AG04449 (cell line): ENCODE data around the gene PLCB3.

Experiments used
- CTCF ChIA-PET: fragments of 350-600 bp; formaldehyde crosslinking; extraction: SDS; loops from one replicate; lab custom pipeline; 2021; ENCODE audit warnings: antibody characterized with exemption; lab: Yijun Ruan, JAX
- POLR2A ChIA-PET: fragments of 400-600, 350-600 bp; formaldehyde crosslinking; extraction: SDS; loops from one replicate; lab custom pipeline; 2020; ENCODE audit warnings: antibody characterized with exemption, inconsistent platforms; lab: Yijun Ruan, JAX
- DNase-seq: peaks from one replicate; pipeline ENCODE4 v3.0.0-alpha.2; 2010; ENCODE audit warnings: low read depth, low spot score
- H3K4me3 ChIP-seq: 2 replicates; pipeline ENCODE4 v1.5.1; 2011; ENCODE audit warnings: low read depth, mild to moderate bottlenecking, control low read depth, low read length
- TF ChIP-seq, protein P1 (sequence below): IDR thresholded peaks from one replicate; pipeline ENCODE4 v1.5.1; 2011; ENCODE audit warnings: mild to moderate bottlenecking, moderate library complexity, low read length, control low read depth, inconsistent platforms; ENCODE audit not compliant: insufficient read depth; ENCODE audit errors: missing control alignments

The PLCB3 gene

DNA sequence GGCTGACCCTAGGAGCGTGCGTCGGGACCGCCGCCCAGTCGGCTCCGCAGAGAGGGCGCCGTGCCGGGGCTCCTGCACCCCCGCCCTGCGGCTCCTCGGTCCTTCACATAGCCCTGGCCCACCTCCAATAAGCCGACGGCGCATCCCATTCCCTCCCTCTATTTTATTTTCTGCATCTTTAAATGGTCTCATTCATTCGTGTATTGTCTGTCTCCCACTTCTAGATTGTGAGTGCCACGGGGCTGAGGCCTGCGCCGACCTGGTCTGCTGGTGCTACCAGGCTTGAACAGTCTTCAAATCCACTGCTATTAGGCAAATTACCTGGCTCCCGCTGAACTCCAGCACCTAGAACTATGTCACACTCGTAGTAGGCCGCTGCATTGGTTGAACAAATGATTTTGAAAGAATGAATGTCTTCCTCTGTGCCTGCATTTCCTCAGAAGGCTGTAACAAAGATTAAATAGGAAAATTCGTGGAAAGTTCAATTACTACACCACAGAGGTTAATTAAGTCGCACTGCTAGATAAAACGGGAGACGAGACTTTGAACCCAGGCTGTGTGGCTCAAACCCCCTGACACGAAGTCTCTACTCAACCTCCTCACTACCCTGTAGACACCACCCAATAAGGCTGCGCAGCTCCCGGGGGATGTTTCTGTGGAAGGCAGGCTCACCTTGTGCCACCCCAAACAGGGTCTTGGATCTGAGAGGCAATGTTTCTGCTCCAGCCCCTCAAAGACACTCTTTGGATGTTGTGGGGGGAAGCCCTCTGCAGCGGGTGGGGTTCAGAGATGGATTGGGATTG, 3.4 kb upstream of the PLCB3 start:
- no peak for DNase-seq
- peak overlapping the region; percentile 75 for H3K4me3 ChIP-seq
- TF ChIP-seq, protein P1, sequence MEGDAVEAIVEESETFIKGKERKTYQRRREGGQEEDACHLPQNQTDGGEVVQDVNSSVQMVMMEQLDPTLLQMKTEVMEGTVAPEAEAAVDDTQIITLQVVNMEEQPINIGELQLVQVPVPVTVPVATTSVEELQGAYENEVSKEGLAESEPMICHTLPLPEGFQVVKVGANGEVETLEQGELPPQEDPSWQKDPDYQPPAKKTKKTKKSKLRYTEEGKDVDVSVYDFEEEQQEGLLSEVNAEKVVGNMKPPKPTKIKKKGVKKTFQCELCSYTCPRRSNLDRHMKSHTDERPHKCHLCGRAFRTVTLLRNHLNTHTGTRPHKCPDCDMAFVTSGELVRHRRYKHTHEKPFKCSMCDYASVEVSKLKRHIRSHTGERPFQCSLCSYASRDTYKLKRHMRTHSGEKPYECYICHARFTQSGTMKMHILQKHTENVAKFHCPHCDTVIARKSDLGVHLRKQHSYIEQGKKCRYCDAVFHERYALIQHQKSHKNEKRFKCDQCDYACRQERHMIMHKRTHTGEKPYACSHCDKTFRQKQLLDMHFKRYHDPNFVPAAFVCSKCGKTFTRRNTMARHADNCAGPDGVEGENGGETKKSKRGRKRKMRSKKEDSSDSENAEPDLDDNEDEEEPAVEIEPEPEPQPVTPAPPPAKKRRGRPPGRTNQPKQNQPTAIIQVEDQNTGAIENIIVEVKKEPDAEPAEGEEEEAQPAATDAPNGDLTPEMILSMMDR = no peak
- POLR2A ChIA-PET = interaction anchor here (7.1 kb wide), 1 partner anchor 22 kb away, joined by 61 read pairs; no protein-coding TSS in a partner anchor
- CTCF ChIA-PET = interaction anchor here (0.8 to 10.8 kb wide), 6 partner anchors 8 to 107 kb away, joined by 3 to 224 read pairs (median 54); partner anchors contain the start of genes CATSPERZ, ESRRA and FERMT3

DNA sequence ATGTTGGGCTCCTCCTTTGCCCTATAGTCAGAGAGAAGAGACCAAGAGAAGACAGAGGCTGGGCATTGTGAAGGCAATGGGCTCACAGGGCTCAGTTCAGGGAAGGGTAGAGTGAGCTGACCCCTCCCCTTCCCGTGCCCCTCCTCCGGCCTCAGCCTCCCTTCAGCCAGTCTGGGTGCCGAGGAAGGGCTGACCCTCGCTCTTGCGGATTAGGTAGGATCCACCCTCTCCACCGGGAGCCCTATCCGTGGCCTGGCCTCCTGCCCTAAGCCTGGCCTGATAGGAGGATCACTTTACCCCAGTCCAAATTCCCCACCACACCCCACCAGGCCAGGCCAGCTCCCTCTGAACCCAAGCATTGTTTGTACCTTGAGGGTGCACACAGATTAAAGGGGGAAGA, 2.8 kb upstream of the PLCB3 start:
- H3K4me3 ChIP-seq = no peak overlapping the region
- POLR2A ChIA-PET = interaction anchor here (7.1 kb wide), 1 partner anchor 21 kb away, joined by 61 read pairs; no protein-coding TSS in a partner anchor
- TF ChIP-seq, protein P1 = no peak
- CTCF ChIA-PET = interaction anchor here (4.1 to 10.8 kb wide), 4 partner anchors 17 to 54 kb away, joined by 20 to 224 read pairs (median 121); partner anchors contain the start of genes CATSPERZ, ESRRA and FERMT3
- DNase-seq = no peak

GRCh38 chr11:64249038-64249437, 2.3 kb upstream of the PLCB3 start:
- CTCF ChIA-PET = interaction anchor here (1.1 to 10.8 kb wide), 5 partner anchors 8 to 54 kb away, joined by 3 to 224 read pairs (median 103); partner anchors contain the start of genes CATSPERZ, ESRRA, FERMT3 and FKBP2

DNA sequence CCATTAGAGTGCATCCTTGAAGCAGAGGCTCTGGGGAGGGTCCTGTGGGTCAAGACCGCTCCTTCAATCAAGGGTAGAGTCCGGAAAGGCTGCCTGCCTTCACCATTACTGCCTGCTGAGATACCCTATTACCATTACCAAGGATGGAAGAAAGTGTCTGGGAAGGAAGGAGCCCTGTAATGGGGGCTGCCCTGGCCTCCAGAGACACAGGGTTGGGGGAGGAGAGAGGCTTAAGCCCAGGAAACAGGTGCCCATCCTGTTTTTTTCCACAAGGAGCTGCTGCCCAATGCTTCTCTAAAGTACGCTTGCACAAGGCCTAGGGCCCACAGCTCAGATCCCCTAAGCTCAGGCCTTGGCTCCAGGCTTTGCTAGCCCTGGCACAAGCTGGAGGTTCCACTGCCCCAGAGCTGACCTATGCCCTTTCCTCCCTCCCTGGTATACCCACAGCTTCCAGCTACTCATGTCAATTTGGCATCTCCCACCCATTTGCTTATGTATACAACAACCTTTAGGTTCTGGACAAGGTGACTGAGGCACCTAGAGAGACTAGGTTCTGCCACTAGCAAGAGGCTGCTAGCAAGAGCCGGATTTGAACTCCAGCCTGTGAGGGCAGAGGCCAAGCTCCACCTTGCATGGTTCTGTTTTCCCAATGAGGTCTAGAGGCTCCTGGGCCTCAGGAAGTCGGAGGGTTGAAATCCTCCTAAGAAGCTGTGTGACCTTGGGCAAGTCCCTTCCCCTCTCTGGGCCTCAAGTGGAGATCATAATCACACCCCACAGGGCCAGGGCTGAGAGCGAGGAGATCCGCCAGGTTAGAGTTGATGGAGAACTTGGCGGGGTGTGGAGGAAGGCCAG, 1.5 kb upstream of the PLCB3 start:
- CTCF ChIA-PET = interaction anchor here (1.0 to 10.8 kb wide), 17 partner anchors 7 to 105 kb away, joined by 3 to 224 read pairs (median 10); partner anchors contain the start of genes CATSPERZ, ESRRA, FERMT3 and FKBP2

More at GRCh38 chr11:64249038-64249437, 2.3 kb upstream of the PLCB3 start:
- POLR2A ChIA-PET = interaction anchor here (0.6 to 7.1 kb wide), 2 partner anchors 17 to 21 kb away, joined by 3 to 61 read pairs; no protein-coding TSS in a partner anchor
- no peak overlapping the region for H3K4me3 ChIP-seq
- DNase-seq = no peak
- TF ChIP-seq, protein P1 = no peak

DNA sequence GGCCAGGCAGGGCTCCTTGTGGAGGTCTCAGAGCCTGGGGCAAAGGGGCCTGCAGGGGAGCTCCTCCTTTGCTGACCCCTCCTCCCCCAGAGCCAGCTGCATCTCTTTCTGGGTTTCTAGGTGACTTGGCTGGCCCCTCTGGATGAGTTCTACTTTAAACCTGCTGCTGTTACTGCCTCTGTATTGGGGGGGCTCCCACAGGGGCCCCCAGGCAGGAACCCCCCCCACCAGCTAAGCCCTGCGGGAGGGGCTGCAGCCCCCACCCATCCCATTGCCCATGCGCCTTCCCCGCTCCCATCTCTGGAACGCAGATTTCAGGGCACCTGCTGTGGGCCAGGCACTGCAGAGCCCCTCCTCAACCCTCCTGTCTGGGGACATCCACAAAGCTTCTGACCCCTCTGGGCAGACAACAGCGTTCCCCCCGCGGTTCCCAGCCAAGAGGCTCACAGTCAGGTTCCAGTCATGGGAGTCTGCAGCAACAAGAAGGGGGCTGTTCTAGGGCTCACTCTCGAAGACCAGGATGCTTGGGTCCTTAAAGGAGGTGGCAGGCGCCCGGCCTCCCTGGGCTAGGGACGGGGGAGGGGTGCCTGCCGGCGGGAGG, 815 bp upstream of the PLCB3 start:
- TF ChIP-seq, protein P1 = no peak
- ChIA-PET CTCF (interaction anchor here (0.6 to 10.8 kb wide), 26 partner anchors 7 to 108 kb away, joined by 3 to 224 read pairs (median 6); partner anchors contain the start of genes CATSPERZ, ESRRA, FERMT3 and FKBP2), POLR2A (interaction anchor here (1.0 to 1.4 kb wide), 3 partner anchors 9 to 21 kb away, joined by 3 to 5 read pairs (median 3); partner anchors contain the start of gene FKBP2)
- no peak for DNase-seq
- H3K4me3 ChIP-seq = peak overlapping the region; percentile 72

More for the DNA sequence above, 1.5 kb upstream of the PLCB3 start:
- no peak for DNase-seq
- H3K4me3 ChIP-seq = no peak overlapping the region
- TF ChIP-seq, protein P1 = no peak
- POLR2A ChIA-PET = interaction anchor here (0.6 to 1.4 kb wide), 4 partner anchors 9 to 22 kb away, joined by 3 to 5 read pairs (median 3); partner anchors contain the start of gene FKBP2
